ENCODE data around the gene SASS6.

The SASS6 gene

DNA sequence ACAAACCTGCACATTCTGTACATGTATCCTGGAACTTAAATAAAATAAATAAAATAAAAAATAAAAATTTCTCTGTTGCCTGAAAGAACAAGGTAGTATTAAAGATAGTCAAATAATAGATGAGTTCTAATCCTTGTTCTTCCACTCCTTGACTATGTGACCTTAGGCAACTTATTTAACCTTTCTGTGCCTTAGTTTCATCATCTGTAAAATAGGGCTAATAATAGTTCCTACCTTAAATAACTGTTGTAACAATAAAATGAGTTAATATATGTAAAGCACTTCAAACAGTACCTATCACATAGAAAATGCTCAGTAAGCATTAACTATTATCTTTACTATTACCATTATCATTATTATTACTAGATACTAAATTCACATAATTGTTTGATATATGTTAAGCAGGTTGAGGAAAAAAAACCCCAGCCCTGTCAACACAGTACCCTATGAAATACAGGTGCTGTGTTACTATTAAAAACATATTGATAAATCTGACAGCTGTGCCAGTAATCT lies 23.1 kb downstream of the SASS6 start:
- no peak for DNase-seq

DNA sequence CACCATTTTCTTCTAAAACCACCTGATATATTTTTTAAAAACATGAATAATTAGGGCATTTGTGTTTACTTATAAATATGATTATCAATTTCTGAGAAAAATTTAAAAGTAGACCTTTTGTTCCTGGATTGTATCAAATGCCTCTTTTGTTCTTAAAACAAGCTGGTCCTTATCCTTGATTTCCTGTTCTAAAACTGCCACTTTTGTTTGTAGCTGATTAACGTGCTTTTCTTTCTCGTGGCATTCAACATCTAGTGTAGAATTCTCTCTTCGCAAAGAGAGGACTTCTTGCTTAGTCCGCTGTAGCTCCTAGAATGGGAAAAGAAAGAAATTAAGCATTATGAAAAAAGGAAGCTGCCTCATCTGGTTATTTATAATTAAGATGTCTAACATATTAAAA lies 25.0 kb downstream of the SASS6 start:
- DNase-seq = no peak

DNA sequence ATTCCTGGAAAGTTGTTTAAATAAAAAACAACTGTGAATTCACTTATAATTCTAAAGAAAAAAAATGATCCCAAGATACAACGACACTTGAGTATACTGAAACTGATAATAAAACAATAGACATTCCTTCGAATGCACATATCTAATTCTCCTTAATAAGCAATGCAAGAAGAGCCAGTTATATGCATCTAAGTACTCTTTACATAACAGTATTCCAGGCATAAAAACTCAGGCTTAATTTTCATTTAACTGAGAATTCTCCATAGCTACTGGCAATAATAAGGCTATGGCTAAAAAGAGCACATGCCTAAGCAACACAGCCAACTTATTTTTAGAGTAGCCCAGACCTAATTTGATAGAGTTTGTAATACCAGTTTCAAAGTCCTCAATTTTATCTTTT lies 31.2 kb downstream of the SASS6 start:
- no peak for DNase-seq

DNA sequence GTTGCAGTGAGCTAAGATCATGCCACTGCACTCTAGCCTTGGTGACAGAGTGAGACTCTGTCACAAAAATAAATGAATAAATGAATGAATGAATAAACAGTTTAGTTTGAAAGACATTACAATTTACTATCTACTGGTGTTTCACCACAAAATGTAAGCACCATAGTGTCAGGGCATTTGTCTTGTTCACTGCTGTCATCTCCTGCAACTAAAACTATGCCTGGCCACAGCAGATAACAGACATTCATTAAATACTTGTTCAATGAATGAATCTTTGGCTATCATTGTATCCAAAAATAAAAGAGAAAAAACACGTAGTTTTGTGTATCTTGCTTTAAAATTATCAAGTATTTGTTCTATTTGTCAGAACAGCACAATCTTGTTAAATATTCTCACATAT lies 32.5 kb downstream of the SASS6 start:
- no peak for DNase-seq

DNA sequence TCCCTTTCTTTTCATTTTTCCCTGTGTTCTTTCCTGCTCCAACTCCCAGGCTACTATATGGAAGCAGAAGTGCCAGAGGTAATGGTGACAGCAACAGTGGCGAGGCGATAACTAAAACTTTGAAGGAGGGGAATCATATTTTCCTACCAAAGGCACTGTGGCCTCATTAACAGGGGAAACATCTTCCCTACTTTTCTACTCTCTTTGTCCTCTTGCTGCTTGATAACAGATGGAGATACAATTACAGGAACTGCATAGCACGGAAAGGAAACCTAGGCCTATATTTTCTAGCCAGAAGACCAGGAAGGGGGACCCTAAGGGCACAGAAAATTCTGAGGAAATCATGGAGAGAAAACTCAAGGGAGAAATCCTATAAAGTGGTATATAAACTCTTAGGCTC lies 42.3 kb downstream of the SASS6 start:
- DNase-seq = no peak

DNA sequence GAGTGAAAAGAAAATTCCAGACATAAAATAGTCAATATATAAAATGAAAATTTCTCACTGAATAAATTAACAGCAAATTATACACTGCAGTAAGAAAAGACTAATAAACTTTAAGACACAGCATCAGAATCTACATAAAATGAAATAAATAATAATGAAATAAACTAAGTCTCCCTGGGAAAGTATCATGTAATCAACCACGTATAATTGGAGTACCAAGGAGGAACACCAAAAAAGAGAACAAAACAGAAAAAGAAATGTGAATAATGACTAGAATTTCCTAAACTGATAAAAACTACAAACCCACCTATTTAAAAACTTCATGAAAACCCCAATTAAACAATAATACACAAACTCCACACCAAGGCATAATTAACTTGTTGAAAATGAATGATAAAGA lies 43.6 kb downstream of the SASS6 start:
- DNase-seq = no peak

DNA sequence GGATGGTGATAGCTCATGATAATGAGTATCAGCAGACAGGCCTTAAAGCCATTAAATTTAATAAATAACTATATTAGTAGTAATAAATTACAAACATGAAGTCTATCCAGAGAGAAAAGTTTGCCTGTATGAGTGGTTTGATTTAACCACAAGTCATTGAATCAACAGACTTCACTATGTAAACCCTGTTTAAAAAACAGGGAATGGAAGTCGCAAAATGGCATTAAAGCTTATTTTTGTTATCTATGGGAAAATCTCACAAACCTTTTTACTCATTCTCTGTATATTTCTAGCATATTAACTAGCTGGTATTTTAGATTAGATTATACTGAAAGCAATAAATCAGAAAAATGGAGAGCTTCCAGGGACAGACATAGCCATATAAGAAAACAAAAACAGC lies 45.3 kb downstream of the SASS6 start:
- DNase-seq = no peak

DNA sequence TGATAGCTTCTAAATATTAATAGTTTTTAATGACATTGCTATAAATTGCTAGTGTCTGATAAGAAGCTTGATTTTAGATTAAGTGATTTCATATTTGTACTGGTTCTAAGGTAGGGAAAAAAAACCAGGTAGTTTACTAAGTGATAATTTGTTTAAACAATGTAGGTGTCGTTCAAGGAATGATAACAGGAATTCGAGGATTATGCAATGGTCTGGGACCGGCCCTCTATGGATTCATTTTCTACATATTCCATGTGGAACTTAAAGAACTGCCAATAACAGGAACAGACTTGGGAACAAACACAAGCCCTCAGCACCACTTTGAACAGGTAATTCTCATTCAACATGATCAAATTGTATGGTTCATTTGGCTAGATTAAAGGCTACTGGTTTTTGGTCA lies 52.4 kb downstream of the SASS6 start:
- DNase-seq = no peak

DNA sequence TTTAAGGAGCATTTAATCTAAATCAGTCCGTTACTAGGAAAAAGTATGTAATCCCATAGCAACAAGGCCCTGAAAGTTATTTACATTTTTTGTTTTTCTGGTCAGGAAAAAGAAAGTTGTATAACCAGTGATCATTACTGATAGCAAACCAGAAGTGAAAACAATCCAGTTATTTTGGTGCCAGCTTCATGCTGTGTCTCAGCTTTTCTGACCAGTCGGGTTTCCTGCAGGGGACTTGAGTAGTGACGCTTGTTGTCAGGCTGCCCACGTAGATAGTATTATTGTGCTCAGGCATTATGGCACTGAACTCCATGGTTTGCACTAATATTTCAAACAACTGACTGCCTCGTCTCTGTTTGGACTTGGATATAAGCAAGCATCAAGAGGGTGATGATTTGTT lies 55.2 kb downstream of the SASS6 start:
- no peak for DNase-seq

DNA sequence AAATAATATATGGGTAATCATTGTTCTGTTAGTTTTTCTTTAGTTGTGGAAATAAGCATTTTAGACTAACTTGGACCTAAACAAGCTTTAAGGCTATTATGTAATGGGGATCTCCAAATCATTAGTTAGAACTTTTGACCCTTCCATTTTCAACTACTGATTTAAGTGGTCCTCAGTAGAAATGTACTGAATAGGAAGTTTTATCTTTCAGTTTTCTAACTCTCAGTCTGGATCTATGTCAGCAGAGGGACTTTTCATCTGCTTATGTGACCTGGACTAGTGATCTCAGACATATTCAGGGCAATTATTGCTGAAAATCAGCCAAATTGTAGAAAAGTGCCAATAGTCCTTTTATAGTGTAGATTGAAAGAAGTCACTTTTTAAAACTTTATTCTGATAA lies 56.0 kb downstream of the SASS6 start:
- DNase-seq = no peak

DNA sequence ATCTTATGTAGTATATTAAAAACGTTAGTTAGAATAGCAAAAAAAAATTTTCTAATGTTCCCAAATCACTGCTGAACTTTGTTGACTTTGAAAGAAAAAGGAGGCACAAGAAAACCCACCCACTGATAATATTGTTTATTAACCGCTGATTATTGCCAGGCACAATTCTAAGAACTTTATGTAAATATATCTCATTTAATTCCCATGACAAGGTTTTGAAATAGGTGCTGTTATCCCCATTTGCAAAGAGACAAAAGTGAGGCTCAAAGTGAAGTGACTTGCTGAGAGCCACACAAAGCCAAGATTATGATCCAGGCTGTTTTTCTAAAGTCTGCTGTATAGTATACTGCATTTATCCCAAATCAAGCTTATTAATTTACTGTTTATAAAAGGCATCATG lies 56.4 kb downstream of the SASS6 start:
- DNase-seq = no peak

DNA sequence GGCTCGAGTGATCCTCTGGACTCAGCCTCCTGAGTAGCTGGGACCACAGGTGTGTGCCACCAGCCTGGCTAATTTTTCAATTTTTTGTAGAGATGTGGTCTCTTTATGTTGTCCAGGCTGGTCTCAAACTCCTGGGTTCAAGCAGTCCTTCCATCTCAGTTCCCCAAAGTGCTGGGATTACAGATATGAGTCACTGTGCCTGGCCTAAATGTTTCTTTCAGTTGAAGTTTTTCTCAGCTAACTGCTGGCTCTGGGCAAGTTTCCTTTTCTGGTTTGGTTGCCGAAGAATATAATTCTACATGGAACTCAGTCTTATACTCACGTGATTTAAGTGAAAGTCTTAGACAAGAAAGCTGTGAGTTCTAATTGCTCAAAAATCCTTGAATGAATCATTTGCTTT lies 57.0 kb downstream of the SASS6 start:
- no peak for DNase-seq

DNA sequence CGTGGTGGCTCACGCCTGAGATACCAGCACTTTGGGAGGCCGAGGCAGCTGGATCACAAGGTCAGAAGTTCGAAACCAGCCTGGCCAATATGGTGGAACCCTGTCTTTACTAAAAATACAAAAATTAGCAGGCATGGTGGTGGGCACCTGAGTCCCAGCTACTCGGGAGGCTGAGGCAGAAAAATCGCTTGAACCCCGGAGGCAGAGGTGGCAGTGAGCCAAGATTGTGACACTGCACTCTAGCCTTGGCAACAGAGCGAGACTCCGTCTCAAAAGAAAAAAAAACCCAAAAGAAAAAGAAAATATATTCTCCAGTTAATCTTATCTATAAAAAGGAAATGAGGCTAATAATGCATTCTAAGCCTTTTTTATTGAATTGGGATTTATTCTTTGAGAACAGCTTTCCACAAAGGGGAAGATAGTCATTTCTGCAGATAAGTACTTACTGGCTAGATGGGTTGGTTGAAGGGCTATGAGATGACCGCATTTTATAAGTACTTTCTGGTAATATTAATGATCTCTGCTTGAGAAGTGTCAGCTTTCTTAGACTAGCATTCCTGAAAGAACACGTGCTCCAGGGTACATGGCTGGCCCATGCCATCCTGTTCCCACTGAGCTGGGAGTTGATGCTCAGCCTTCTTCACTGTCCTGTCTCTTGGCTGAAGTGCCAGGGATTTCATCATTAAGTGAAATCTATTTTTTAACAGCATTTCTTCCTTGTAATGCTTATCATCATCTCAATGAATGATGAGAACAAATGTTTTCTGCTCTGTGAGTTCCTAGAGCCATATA lies 57.9 kb downstream of the SASS6 start:
- no peak for DNase-seq

DNA sequence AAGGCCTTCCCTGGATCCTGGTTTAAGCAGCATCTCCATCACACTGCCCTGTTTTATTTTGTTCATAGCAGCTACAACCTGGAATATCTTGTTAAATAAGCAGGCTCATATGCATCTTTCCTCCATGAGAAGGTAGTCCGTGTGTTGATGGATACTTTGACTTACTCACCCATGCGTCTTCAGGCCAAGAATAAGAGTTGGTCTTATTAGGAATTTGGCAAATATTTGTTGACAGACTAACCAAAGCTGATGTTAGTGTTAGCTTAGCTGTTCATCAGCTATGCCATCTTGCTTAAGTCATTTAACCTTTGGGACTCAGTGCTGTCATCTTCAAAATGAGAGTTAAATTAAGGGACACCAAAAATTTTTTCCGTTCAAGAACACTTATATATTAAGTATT lies 59.2 kb downstream of the SASS6 start:
- no peak for DNase-seq

DNA sequence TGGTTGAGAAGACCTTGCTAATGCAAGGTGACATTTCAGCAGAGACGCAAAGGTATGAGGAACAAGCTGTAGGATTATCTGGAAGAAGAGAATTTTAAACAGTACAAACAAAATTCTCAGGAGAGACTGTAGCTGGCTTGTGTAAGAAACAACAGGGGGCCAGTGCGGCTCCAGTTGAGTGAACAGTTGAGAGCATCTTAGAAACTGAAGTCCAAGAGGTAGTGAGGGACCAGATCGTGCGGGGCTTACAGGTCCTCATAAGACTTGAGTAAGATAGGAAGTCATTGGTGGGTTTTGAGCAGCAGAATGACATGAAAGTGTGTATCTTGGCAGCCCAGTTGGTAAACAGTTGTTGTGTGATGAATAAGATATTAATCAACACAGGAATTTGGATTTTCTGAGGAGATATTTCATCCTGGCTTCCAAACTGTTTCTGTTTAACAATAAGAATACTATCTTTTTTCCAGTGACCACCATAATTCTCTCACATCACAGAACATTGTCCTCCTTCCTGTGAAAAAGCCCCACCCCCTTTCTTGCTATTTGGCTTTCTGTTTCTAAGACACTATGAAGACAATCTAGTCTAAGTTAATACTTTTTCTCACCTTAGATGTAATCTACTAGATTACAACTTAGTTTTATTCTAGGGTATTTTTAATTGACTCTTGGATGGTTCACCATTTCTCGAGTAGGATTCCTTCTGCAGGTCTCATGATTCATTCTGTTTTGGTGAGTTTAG lies 62.4 kb downstream of the SASS6 start:
- DNase-seq = no peak

DNA sequence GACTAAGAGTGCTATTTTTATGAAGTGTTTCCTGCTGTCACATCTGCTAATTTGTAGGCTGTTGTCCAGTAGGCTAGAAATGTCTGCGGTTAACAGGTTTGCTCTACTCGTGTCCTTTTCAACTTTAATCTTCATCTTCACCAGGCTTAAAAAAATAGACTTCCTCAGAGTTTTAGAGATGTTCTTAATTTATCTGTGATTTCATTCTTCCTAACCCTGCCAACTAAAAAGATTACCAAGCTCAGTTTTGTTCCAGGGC lies 66.8 kb downstream of the SASS6 start:
- DNase-seq = no peak

DNA sequence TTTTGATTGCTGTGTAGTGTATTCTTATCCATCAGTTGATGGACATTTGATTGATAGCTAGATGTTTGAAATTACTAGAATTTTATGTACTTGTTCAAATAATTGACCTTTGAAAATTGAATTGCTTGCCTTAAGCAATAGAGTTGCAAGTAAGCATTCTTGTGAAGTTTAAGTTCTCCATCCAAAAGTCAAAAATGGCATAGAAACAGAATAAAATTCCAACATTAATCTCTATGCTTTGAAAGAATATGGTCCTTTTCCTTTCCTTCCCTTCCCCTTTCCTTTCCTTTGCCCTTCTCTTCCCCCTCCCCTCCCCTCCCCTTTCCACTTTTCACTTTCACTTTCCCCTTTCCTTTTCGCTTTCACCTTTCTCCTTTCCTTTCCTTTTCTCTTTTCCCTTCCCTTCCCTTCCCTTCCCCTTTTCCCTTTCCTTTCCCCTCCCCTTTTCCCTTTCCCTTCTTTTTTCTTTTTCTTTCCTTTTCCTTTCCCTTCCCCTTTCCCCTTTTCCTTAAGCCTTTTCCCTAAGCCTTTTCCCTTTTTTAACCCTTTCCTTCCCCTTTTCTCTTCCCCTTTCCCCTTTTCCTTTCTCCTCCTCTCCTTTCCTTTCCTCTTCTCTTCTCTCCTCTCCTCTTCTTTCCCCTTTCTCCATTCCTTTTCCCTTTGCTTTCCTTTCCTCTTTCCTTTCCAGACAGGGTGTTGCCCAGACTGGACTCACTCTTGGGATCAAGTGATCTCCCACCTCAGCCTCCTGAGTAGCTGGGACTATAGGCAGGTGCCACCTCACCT lies 67.4 kb downstream of the SASS6 start:
- DNase-seq = no peak

DNA sequence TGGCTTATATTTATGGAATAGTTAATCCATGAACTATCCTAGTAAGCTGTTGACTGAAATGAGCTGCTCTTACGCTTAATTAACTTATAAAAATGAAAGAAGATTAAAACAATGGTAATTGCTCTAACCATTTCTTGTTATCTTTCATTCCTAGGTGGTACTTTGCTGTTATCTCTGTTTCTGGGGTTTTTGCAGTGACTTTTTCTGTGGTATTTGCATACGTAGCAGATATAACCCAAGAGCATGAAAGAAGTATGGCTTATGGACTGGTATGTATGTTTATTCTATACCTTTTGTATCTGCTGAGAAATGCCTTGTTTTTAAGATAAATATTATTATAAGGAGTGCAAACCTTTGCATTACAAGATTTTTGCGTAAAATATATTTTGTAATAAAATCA lies 71.0 kb downstream of the SASS6 start:
- DNase-seq = no peak

DNA sequence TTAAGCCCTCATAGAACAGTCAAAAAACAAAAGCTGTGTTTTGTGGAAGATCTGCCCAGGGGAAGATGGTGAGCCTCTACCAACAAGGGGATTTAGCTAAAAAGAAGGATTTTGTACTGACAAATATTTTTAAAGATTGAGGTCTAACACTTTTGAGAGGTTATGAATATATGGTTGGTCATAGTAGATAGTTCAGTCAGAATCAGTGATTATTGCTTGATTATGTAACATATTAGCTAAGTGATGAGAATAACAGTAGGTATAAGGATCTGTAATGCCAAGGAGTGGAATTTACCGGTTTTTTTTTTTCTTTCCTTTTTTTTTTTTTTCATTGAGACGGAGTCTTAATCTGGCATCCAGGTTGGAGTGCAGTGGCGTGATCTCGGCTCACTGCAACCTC lies 79.0 kb downstream of the SASS6 start:
- no peak for DNase-seq

DNA sequence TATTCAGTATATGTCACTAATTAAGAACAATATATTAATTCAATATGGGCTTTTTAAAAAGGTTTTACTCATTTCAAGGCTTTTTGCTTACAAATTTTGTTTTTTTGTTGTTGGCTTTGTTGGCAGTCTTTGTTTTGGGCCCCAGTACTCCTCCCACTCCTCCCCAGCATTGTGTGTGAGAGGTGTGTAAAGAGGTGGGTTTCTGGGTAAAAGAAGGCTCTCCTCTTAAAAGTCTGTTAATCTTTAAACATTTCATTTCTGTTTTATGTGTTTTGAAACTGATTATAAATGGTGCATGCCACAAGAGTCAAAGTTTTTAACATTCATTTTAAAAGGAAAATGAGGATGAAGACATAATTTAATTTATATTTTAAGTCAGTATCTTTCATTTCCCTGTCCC lies 79.6 kb downstream of the SASS6 start:
- no peak for DNase-seq

DNA sequence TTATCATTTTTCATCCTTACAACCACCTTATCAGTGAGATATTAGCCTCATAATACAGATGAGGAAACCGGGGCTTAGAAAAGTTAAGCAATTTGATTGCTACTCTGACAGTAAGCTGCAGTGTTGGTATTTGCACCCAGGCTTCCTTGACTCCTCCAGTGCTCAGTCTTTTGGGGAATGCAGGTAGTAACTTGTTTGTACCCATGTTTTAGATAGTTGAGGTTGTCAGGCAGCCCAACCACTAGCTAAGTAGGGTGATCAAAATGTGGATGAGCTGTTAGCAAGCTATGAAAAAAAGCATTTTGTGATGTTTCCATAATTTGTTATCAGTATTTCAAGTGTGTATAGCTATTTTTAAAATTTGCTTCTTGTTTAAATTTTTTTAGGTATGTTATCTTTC lies 80.8 kb downstream of the SASS6 start:
- no peak for DNase-seq

DNA sequence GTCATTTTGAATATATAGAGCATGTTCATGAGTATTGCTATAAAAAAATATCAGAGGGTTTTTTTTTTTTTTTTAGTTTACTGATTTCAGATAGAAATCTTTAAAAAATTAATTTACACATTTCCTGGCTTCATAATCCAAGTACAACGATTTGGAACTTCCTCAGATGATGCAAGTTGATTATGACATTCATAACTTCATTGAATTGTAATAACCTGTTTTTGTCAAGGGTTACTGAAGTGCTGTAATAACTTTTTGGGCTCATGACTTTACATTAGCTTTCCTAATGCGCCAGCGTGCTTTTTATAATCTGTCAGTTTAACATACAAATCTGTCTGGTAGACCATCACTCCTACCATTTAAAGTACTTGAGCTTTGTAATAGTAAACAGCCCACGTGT lies 81.3 kb downstream of the SASS6 start:
- DNase-seq = no peak

DNA sequence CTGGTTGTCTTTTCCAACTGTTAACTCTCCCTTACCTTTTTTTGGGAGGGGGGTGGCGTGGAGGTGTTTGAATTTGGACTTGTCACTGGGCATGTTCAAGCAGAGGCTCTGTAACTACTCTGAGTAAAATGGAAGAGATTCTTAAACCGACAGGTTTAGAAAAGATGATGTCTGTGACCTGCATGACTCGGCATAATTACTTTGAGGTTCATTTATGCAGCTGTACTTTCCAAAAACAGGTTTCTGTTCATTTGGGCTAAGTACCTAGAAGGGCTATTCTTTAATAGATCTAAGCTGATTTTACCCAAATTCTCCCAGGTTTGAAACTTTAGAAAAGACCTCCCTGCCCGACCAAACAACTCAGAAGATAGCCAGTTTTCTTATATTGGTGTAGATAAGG lies 82.6 kb downstream of the SASS6 start:
- no peak for DNase-seq
